ENCODE data around the gene APLP2. TPM values are rescaled to one million over a fixed set of nuclear protein-coding genes. Genes with fewer than 3 reads are reported as not detected.

The APLP2 gene
- total and polyA plus RNA-seq, 2 of the 13 experiments (the other 11 are each of a cell fraction or from before 2014, with no cell fraction given) = 315 to 594 TPM

DNA sequence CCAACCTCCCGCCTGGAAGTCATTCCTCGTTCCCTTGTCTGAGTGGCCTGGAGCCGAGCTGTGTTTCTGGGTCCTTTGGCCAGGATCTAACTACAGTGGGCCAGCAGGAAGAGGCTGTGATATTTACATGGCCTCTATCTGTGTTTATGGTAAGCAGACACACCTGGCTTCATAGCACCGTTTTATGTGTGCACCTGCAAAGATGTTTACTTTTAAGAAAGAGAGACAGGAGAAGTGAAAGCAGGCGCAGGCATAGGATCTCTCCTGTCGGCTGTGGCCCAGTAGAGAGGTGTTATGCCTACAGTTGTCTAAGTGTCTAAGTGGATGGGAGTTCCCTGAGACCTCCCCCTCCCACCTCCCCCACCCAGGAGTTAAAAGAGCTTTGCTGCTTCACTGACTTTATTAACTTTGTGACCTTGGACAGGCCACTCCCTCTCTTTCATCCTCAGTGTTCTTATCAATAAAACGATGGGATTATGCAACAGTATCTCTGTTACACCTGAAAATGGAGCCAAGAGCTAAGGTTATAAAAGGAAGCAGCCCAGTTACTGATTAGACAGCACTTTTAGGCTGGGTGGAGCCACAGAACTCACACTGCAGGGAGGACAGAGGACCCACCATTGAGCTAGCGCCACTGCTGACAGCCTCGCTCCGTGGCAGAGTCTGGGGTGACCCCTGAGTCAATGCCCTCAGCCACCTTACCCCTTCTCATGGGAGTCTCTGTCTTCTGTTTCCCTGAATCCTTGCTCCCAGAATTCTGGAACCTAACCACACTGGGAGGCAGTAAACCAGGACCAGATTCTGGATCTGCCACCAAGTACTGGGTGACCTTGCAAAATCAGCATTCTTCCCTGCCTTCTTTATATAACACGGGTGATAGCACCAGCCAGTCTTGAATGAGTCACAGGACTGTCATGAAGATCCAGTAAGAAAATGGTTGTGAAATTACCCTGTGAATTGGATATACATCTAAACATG is 111.9 kb downstream of the APLP2 start (continued):
- TF ChIP-seq HOXA3 (CRISPR knock-in tag; IDR thresholded peaks at IDR 0.05) (peak; percentile 80), ZNF703 (CRISPR knock-in tag; IDR thresholded peaks at IDR 0.05; ENCODE audit: borderline replicate concordance) (peak; percentile 66; the same call in 1 of the 2 replicates), ZNF567 (CRISPR knock-in tag; IDR thresholded peaks at IDR 0.05; ENCODE audit: borderline replicate concordance) (no peak), PHF5A (CRISPR knock-in tag; IDR thresholded peaks at IDR 0.05; ENCODE audit: low read depth, unreplicated experiment) (no peak), HMGA1 (CRISPR knock-in tag; conservative IDR thresholded peaks at IDR 0.05) (no peak), ZNF20 (CRISPR knock-in tag; IDR thresholded peaks at IDR 0.05) (no peak), THAP11 (CRISPR knock-in tag; IDR thresholded peaks at IDR 0.05) (peak; percentile 73), ZNF576 (CRISPR knock-in tag; IDR thresholded peaks at IDR 0.05) (no peak), TCF7L2 (IDR thresholded peaks at IDR 0.05; ENCODE audit: low read depth, low read length) (peak; percentile 93), ZFP36L1 (CRISPR knock-in tag; IDR thresholded peaks at IDR 0.05) (peak; percentile 91; the same call in 1 of the 2 replicates), ZFP36L2 (CRISPR knock-in tag; IDR thresholded peaks at IDR 0.05) (no peak), NFRKB (IDR thresholded peaks at IDR 0.05) (no peak), TCF12 (IDR thresholded peaks at IDR 0.05) (no peak), TCF12 (CRISPR knock-in tag; IDR thresholded peaks at IDR 0.05) (peak; percentile 74; the same call in 1 of the 2 replicates), BRCA1 (CRISPR knock-in tag; IDR thresholded peaks at IDR 0.05) (peak; percentile 68), ZNF709 (CRISPR knock-in tag; IDR thresholded peaks at IDR 0.05) (0 out of 2 replicates have a peak, but pooled peaks have one; percentile 33), KLF15 (CRISPR knock-in tag; IDR thresholded peaks at IDR 0.05; ENCODE audit: borderline replicate concordance) (no peak), SALL1 (CRISPR knock-in tag; IDR thresholded peaks at IDR 0.05) (peak; percentile 90), RAD21 (CRISPR knock-in tag; IDR thresholded peaks at IDR 0.05) (peak; percentile 33; the same call in 1 of the 2 replicates), SOX13 (IDR thresholded peaks at IDR 0.05) (peak; percentile 58; the same call in 1 of the 2 replicates), SOX13 (CRISPR knock-in tag; conservative IDR thresholded peaks at IDR 0.05 in 1 of 2, IDR thresholded peaks at IDR 0.05 in 1 of 2) (peak in 1 of 2 experiments; percentile 95; a peak in 2 of 4 replicates), POLR2AphosphoS5 (IDR thresholded peaks at IDR 0.05; ENCODE audit: low read depth, low read length) (peak; percentile 88), ZBTB38 (CRISPR knock-in tag; IDR thresholded peaks at IDR 0.05) (peak; percentile 42; the same call in 1 of the 2 replicates), ZNF878 (CRISPR knock-in tag; IDR thresholded peaks at IDR 0.05) (peak; percentile 60; the same call in 1 of the 2 replicates), ZNF619 (CRISPR knock-in tag; IDR thresholded peaks at IDR 0.05) (no peak), ZEB1 (IDR thresholded peaks at IDR 0.05; ENCODE audit: insufficient replicate concordance, low read depth) (peak; percentile 95), STAG1 (CRISPR knock-in tag; IDR thresholded peaks at IDR 0.05) (no peak), FOXM1 (CRISPR knock-in tag; IDR thresholded peaks at IDR 0.05) (no peak), DNMT1 (CRISPR knock-in tag; IDR thresholded peaks at IDR 0.05) (no peak), FOXA1 (IDR thresholded peaks at IDR 0.05) (no peak), FOXA1 (CRISPR knock-in tag; IDR thresholded peaks at IDR 0.05) (peak; percentile 63)
- TF ChIP-seq, protein P1, sequence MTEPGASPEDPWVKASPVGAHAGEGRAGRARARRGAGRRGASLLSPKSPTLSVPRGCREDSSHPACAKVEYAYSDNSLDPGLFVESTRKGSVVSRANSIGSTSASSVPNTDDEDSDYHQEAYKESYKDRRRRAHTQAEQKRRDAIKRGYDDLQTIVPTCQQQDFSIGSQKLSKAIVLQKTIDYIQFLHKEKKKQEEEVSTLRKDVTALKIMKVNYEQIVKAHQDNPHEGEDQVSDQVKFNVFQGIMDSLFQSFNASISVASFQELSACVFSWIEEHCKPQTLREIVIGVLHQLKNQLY (CRISPR knock-in tag; IDR thresholded peaks at IDR 0.05) = 0 out of 2 replicates have a peak, but pooled peaks have one; percentile 40

Data from HepG2 (cell line).